ENCODE results near the gene PROB1.

DNA sequence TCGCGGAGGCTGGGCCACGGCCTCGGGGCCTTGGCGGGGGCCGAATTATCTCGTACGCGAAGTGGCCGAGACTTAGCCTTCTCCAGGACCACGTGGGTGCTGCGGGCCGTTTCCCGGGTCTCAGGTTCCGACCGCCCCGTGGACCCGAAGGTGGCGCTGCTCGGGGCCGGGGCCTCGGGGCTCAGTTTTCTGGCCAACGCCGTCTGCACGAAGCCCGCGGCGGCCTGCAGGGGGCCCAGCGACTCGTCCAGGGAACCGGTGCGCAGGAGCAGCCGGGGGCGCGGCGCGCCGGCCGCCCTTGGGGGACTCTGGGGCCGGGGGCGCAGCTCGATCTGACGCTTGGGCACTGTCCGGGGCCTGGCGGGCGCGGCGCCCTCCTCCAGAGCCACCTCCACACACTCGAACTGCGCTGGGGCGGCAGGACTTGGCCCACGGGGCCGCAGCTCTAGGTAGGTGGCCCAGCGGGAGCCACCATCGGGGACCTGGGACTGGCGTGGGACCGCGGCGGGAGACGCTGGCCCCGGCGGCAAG, 716 bp downstream of the PROB1 start:
- TF ChIP-seq, protein P1, sequence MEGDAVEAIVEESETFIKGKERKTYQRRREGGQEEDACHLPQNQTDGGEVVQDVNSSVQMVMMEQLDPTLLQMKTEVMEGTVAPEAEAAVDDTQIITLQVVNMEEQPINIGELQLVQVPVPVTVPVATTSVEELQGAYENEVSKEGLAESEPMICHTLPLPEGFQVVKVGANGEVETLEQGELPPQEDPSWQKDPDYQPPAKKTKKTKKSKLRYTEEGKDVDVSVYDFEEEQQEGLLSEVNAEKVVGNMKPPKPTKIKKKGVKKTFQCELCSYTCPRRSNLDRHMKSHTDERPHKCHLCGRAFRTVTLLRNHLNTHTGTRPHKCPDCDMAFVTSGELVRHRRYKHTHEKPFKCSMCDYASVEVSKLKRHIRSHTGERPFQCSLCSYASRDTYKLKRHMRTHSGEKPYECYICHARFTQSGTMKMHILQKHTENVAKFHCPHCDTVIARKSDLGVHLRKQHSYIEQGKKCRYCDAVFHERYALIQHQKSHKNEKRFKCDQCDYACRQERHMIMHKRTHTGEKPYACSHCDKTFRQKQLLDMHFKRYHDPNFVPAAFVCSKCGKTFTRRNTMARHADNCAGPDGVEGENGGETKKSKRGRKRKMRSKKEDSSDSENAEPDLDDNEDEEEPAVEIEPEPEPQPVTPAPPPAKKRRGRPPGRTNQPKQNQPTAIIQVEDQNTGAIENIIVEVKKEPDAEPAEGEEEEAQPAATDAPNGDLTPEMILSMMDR (conservative IDR thresholded peaks at IDR 0.05), result no peak
- TF ChIP-seq ZFX (IDR thresholded peaks at IDR 0.05), result no peak

Measured in C4-2B (cell line).